Epithelial cell of esophagus (primary cell): ENCODE data around the gene AGTPBP1.

Source experiments
- DNase-seq: peaks from one replicate; pipeline ENCODE4 v3.0.0; 2010; ENCODE audit warnings: low read depth
- H3K4me3 ChIP-seq: 2 replicates; pipeline ENCODE4 v1.5.1; 2011; ENCODE audit warnings: mild to moderate bottlenecking, low read length, control low read depth
- CTCF ChIP-seq: IDR thresholded peaks from 2 replicates; pipeline ENCODE4 v1.5.1; 2011; ENCODE audit warnings: low read depth, mild to moderate bottlenecking, low read length, control low read depth, inconsistent platforms; ENCODE audit not compliant: insufficient read depth; ENCODE audit errors: missing control alignments

AGTPBP1 gene

GRCh38 chr9:85543196-85543595 is 198.6 kb downstream of the AGTPBP1 start:
- no peak for DNase-seq
- no peak for TF ChIP-seq CTCF
- H3K4me3 ChIP-seq: no peak overlapping the region

GRCh38 chr9:85541876-85542275 is 199.9 kb downstream of the AGTPBP1 start:
- no peak overlapping the region for H3K4me3 ChIP-seq
- no peak for TF ChIP-seq CTCF

GRCh38 chr9:85536514-85536913 is 205.2 kb downstream of the AGTPBP1 start:
- TF ChIP-seq CTCF: no peak
- no peak for DNase-seq
- H3K4me3 ChIP-seq: no peak overlapping the region

More at GRCh38 chr9:85541876-85542275, 199.9 kb downstream of the AGTPBP1 start:
- DNase-seq: no peak

GRCh38 chr9:85536076-85536475 is 205.7 kb downstream of the AGTPBP1 start:
- TF ChIP-seq CTCF: no peak
- DNase-seq: peak; percentile 55
- H3K4me3 ChIP-seq: no peak overlapping the region

GRCh38 chr9:85534340-85534739 is 207.4 kb downstream of the AGTPBP1 start:
- H3K4me3 ChIP-seq: no peak overlapping the region
- DNase-seq: no peak
- no peak for TF ChIP-seq CTCF

GRCh38 chr9:85533538-85533937 is 208.2 kb downstream of the AGTPBP1 start:
- H3K4me3 ChIP-seq: no peak overlapping the region
- DNase-seq: no peak
- TF ChIP-seq CTCF: no peak

- no peak for TF ChIP-seq CTCF
- DNase-seq: no peak
- H3K4me3 ChIP-seq: no peak overlapping the region
Observed at GRCh38 chr9:85530721-85531120, 211.0 kb downstream of the AGTPBP1 start.
